GM12891 (cell line): Measurements from ENCODE around the gene GPN3.

Experiments used
- PAX5 ChIP-seq: IDR thresholded peaks from 2 replicates; pipeline ENCODE4 v1.6.1; 2011; ENCODE audit warnings: low read length, moderate library complexity, mild to moderate bottlenecking; ENCODE audit not compliant: insufficient read depth, severe bottlenecking
- TAF1 ChIP-seq: IDR thresholded peaks from 2 replicates; pipeline ENCODE4 v1.6.1; 2011; ENCODE audit warnings: low read depth, low read length, control low read depth

- no peak for TF ChIP-seq TAF1
- no peak for TF ChIP-seq PAX5
Observed at GRCh38 chr12:110465024-110465423, 3.0 kb downstream of the GPN3 start.
